ENCODE measurements around the gene KDM6A.
A peak's percentile ranks its signal among the peaks of the same experiment; 100 is the strongest.
"Not testable (repeated sequence)": the region's sequence is repeated elsewhere in the genome, so short reads cannot be mapped to it uniquely, and the experiment has no call there.

KDM6A gene

DNA sequence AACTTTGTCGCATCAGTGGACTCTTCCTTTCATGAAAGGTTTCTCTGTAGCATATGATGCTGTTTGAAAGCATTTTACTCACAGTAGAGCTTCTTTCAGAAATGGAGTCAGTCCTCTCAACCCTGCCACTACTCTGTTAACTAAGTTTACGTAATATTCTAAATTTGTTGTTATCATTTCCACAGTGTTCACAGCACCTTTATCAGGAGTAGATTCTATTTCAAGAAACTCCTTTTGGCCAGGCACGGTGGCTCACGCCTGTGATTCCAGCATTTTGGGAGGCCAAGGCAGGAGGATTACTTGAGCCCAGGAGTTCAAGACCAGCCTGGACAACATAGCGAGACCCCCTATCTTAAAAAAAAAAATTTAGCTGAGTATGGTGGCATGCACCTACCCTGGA is 90.0 kb downstream of the KDM6A start:
- no peak for DNase-seq (ENCODE audit: low spot score)

DNA sequence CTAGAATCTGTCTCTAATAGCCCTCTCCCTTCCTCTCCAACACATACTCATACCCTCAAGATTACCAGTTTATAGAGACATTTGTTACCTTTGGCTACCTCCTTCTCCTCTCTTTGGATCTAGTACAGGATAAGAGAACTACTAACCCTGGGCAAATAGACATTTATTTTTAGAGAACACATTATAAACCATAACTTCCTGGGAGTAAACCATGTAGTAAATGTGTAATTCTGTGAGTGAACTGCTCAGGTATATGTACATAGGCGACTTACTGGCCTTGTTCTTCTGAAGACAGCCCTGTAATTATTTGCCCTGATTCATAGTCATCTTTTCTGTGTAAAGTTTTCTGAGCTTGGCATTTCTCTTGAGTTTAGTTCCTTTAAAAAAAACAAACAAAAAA is 94.2 kb downstream of the KDM6A start:
- no peak for DNase-seq (ENCODE audit: low spot score)

DNA sequence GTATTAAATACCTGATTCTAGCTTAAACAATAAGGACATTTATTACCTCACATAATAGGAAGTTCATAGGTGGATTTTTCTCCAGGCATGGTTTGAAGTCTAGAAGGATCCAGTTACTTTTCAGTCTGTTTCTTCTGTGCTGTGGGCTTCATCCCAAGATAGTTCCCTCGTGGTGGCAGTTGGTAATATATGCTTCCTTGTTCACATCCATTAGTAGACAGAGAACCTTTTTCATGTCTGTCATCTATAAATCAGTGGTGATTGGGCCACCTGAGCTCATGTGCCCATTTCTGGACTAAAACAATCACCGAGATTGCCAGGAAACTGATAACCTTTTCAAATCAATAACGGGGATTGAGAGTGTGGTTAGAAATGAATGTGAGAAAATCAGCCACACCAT is 97.7 kb downstream of the KDM6A start:
- DNase-seq (ENCODE audit: low spot score), result peak; percentile 5

DNA sequence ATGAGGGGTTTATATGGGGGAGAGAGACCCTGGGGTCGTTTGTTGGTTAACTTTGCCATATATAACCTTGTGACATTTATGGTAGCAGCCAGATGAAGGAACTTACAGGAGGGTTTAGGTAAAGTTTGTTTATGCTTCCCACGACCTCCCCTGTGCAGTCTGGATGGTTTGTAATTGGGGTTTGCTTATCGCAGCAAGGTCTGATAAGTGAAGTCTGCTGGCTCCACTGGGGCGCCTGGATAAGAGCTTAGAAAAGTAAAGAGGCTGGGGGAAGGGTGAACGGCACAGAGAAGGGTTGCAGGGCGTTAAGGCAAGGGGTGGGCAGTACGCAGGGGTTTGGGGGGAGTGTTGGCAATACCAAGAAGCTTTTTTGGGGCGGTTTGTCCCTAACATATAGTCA is 98.7 kb downstream of the KDM6A start:
- peak; percentile 0 for DNase-seq (ENCODE audit: low spot score)

DNA sequence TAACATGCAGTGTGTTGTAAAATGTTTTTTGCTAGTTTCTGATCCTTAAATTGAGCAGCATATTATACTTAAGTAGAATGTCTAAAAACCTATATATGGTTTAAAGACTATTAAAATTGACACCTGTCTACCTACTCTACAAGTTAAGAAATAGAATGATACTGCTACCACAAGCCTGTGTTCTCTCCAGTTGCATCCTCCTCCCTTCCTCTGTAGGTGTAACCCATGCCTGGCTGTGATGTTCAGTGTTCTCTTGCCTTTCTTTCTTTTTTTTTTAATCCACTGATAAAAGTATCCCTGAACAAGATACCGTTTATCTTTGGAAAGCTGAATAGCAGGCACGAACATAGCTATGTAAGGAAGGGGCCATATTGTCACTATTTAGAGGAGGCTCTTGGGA is 99.1 kb downstream of the KDM6A start:
- no peak for DNase-seq (ENCODE audit: low spot score)

DNA sequence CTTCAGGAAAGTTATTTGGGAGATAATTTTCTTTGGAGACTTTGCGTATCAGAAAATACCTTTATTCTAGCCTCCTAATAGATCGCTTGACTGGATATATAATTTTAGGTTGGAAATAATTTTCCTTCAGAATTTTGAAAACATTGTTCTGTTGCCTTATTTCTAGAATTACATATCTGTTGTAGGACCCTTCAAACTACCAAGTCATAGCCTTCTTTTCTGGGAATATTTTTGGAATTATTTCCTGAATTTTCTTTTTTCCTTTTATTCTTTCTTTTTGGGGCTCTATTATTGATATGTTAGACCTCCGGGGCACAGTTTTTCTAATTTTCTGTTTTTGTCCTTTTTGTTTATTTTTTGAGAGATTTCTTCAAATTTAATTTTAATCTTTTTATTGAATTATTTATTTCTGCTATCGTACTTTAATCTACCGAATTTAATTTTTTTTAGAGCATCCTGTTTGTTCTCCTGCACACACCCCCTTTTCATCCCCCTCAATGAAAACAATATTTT is 100.5 kb downstream of the KDM6A start:
- DNase-seq (ENCODE audit: low spot score), result no peak

DNA sequence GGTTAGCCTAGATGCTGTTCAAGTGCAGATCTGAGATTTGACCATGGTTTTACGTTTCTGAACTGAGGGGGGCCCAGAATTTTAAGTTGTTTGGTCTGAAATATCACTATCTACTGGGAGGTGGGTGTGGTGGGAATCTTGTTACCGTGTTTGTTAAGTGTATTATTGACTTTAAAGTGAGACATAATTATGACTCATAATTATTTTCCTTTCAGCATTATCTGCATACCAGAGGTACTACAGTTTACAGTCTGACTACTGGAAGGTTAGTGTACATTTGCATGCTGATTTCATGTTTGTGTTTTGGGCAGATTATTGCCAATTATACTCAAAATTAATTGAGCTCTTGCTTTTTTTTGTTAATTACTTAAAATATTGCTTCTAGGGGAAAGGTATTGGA is 101.5 kb downstream of the KDM6A start:
- no peak for DNase-seq (ENCODE audit: low spot score)

DNA sequence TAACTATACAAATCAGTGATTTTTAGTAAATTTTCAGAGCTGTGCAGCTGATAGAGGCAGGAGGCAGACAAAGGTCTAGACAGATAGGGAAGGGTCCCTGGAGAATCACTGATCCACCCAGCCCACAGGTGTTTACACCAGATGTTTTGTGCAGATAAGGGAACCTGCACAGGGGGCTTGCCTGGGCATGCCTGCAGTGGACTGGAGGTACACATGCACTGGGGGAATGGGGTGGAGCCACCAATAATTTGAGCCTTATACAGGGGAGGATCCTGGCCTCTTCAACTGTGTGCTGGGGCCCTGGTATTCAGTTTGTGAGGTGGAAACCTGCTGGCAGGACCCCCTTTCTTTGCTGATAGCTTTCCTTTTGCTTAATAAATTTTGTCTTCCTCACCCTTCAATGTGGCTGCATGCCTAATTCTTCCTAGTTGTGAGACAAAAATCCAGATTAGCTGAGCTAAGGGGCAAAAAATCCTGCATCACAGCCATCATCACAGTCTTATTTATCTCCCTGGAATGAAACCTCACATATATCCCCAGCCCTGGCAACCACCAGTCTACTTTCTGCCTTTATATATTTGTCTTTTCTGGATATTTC is 102.8 kb downstream of the KDM6A start:
- DNase-seq (ENCODE audit: low spot score), result no peak

DNA sequence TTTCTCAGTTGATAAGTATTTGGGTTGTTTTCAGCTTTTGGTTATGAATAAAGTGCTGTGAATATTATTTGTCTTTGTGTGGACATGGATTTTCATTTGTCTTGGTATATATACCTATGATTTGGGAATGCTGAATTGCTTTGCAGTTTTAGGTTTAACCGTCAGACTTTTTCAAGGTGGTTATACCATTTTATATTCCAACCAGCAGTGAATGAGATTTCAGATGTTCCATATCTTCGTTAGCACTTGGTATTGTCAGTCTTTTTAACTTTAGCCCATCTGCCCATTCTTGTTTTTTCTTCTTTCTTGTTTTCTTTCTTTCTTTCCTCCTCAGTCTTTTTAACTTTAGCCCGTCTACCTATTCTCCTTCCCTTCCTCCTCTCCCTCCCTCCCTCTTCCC is 106.0 kb downstream of the KDM6A start:
- DNase-seq (ENCODE audit: low spot score), result no peak

DNA sequence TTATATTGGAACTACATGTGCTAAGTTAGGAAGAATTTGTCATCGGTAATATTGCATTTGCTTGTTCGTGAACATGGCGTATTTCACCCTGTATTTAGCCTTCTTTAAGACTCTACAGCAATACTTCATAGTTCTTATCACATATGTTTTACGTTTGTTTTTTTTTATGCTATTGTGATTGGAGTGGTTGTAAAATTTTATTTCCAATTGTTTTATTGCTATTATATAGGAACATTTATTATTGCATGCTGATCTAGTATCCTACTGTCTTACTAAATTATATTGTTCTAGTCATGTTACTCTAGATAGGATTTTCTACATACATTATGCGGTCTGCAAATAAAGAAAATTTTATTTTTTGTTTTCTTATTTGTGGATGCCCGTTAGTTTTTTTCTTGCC is 107.4 kb downstream of the KDM6A start:
- DNase-seq (ENCODE audit: low spot score), result no peak

DNA sequence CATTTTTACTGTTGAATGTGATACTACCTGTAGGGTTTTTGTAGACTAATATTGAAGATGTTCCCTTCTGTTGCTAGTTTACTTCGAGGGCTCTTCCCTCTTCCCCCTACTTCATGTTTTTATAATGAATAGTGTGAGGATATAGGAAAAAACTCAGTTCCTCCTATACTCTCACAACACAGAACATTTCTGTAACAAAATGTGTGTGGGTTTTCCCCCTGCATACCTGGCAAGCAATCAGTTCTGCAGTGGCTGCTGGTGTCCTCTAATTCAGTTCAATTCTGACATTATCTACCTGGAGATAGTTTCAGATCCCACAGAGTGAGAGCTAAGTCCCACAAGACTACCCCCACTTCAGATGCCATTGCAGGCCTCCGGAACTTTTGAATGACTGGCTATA is 107.9 kb downstream of the KDM6A start:
- DNase-seq (ENCODE audit: low spot score), result no peak

DNA sequence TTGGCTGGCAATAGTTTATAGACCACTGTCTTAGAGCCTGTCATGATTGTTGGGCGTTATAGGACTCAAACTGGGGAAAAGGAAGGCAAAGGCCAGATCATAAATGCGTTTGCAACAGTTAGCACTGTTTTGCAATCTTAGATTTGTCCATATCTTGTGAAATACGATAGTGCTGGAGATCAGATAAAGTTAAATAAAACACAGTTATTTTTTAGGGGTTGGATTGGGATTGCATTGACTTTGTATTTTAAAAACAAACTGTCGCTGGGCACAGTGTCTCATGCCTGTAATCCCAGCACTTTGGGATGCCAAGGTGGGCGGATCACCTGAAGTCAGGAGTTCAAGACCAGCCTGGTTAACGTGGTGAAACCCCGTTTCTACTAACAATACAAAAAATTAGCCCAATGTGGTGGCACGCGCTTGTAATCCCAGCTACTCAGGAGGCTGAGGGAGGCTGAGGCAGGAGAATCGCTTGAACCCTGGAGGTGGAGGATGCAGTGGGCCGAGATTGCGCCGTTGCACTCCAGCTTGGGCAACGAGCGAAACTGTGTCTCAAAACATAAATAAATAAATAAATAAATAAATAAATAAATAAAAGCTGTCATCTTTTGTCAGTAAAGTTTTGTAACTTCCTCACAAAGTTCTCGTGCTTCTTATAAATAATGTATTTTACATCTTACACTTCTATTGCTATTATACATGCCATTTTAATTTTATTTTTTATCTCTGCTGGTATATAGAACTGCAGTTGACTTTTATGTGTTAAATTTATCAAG is 117.2 kb downstream of the KDM6A start:
- no peak for DNase-seq (ENCODE audit: low spot score)

DNA sequence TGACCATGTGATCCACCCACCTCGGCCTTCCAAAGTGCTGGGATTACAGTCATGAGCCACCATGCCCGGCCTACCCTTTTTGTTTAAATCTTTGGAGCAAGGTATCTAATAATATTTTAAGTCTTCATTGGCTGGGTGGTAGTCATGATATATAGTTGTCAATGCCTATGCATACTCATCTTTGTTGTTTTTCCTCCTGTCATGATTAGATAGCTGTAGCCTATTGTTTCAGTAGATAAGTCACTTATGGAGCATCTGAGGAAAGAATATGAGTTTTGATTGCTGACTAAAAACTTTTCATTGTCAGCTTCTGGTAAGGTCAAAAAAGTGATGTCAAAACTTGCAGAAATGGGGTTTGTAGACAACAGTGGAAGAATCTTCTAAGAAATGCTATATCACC is 119.8 kb downstream of the KDM6A start:
- no peak for DNase-seq (ENCODE audit: low spot score)

DNA sequence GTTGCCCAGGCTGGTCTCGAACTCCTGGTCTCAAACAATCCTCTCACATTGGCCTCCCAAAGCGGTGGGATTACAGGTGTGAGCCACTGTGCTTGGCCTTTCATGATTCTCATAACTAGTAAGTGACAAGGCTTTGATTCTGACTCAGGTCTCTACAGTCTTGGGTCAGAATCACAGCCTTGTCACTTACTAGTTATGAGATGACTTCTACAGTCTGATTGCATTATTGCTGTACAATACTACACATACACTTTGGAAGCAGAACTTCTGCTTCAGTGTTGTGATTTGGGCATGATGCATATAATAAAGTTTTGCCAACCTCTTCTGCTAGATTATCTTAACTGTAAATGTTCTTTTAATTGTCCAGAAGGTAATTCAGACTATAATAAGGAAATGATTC is 123.3 kb downstream of the KDM6A start:
- DNase-seq (ENCODE audit: low spot score), result no peak

DNA sequence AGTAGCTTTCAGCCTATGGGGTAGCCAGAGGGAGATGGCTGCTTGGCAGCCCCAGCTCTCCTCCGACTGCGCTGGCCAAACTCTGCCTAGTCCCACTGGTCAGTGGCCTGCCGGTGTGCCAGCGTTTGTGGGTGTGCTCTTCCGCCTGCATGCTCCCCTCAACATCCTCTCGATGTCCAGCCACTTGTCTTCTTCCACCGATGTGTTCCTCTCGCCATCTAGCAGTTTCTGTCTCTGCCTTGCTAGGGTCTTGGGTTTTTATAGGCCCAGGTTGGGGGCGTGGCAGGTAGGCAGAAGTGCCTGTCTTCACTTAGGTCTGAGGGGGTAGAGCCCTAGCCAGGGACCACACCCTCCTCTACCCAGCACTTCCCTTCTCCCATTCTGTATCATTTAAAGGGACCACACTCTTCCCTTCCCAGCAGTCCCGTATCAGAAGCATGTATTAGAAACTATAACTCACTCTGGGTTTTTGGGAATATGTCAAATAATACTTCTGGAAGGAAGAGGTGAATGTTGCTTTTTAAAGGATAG is 124.4 kb downstream of the KDM6A start:
- no peak for DNase-seq (ENCODE audit: low spot score)

DNA sequence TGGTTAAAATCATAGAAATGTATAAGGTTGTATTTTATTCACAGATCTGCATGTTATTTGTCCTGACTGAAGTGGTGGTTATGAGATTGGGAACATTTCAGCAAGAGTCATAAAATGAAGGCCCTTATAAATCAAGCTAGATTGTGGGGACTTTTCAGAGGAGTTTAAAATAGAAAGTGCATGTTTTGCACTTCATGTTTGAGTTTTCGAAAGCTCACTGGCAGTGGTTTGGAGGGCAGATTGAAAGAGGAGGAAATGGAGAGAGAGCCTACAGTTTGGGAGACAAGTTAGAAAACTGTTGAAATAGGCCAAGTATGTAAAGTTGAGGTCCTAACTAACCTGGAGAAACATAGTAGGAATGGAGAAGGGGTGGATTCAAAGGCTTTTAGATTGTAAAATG is 124.9 kb downstream of the KDM6A start:
- DNase-seq (ENCODE audit: low spot score), result no peak

DNA sequence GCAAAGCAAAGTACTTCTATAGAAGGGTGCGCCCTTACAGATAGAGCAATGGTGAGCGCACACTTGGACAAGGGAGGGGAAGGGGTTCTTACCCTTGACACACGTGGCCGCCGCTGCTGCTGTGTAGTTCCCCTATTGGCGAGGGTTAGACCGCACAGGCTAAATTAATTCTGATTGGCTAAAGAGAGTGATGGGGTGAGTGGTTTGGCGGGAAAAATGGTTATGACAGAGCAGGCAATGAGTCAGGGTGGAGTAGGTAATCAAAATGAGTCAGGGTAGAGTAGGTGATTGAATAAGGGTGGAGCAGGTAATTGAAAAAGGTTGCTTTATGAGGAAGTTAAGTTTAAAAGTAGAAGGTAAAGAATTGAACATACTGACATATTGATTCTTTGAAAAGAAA is 126.2 kb downstream of the KDM6A start:
- DNase-seq (ENCODE audit: low spot score), result not testable (repeated sequence)

DNA sequence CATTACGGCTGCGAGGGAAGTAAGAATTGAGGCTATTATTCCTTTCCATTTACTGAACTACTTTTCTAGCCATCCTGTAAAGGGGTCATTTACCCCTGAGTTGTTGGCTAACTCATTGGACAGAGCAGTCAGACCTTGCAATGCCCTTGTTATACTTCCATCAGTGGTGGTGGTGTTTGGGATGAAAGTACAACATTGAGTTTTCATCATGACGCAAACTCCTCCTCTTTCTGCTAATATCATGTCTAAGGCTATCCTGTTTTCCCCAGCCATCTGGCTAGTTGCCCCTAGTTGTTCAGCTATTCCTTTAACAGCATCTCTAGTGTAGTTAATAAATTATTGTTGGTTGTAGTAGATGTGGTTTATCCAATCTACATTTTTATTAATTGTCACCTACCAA is 126.9 kb downstream of the KDM6A start:
- not testable (repeated sequence) for DNase-seq (ENCODE audit: low spot score)

DNA sequence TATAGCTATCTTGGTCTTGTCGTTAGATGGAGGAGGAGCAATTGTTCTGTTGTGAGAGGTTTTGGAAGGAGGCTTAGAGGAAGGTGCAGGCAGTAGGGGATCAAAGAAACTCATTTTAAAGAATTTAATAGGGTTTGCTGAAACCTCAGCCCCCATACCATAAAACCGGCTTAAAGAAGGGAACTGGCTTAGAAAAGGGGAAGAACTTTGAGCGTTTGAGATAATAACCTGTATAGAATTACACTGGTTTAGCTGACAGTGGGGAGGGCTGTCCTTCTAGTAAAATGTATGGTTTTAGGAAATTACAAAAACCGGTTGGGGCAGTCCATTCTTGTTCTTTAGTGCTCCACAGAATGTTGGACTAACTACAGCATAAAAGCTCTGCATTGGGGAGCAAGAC is 128.1 kb downstream of the KDM6A start:
- no peak for DNase-seq (ENCODE audit: low spot score)

DNA sequence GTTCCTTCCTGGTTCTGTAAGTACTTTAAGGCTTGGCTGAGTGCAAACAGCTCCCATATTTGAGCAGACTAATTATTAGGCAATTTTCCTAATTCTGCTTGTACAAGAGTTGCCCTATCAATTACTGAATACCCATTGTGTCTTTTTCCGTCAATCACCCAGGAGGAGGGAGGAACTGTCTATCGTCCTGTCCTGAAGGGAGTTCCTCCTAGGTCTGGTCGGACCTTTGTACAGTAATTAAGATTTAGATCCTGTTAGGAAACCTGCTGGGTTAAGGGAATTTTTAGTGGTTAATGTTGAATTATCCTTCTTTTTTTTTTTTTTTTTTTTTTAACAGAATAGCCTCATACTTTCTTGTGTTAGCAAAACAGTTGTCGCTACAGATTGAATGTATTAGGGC is 130.1 kb downstream of the KDM6A start:
- DNase-seq (ENCODE audit: low spot score), result no peak

DNA sequence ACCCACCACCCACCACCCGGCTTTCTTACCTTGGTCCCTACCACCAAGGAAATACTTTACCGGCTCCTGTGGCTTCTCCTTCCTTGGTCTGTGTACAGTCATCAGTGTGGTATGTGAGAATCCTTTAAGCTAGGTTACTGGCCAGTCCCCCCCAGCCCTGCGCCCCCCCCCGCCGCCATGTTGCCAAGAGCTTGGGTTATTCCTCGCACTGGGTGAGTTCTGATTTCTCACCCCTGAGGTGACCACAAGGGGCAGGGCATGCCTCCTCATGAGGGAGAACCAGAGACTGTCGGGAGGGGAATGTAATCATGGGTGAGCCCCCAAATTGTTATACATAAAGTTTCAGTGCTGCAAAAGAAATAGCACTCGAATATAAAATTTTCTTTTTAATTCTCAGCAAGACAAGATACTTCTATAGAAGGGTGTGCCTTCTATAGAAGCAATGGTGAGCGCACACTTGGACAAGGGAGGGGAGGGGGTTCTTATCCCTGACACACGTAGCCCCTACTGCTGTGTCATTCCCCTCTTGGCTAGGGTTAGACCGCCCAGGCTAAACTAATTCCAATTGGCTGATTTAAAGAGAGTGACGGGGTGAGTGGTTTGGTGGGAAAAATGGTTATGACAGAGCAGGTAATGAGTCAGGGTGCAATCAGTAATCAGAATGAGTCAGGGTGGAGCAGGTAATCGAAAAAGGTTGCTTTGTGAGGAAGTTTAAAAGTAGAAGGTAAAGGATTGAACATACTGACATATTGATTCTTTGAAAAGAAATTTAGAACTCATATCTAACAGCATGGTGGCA is 133.2 kb downstream of the KDM6A start:
- no peak for DNase-seq (ENCODE audit: low spot score)

DNA sequence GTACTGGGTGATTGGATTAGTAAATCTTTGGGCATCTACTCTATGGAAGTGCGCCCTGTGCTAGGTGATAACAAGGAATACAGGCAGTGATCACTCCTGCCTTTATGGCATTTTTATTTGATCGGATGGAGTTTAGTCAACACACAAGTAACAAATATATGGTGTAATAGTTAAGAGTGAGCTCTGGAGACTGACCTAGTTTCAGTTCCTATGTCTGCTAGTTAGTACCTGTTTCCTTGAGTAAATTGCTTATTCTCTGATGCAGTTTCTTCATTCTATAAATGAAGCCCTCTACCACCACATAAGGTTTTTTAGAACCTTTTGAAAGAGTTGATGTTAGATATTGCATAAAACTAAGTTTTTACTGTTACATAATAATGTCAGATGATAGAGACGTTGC is 134.6 kb downstream of the KDM6A start:
- DNase-seq (ENCODE audit: low spot score), result no peak

All from HuH-7 (cell line).